Stimulated activated CD8-positive, alpha-beta memory T cell treated with anti-CD3 and anti-CD28 coated beads, Interleukin-12 subunit alpha, Interleukin-12 subunit beta, amount 100 ng/mL, for 1 hour (primary cell): ENCODE measurements around the gene GLRB.
"Not testable (repeated sequence)": the region's sequence is repeated elsewhere in the genome, so short reads cannot be mapped to it uniquely, and the experiment has no call there.

Experiments
- DNase-seq: peaks from one replicate; pipeline ENCODE4 v3.0.0-alpha.2; 2020; ENCODE audit warnings: low read depth

The GLRB gene

DNA sequence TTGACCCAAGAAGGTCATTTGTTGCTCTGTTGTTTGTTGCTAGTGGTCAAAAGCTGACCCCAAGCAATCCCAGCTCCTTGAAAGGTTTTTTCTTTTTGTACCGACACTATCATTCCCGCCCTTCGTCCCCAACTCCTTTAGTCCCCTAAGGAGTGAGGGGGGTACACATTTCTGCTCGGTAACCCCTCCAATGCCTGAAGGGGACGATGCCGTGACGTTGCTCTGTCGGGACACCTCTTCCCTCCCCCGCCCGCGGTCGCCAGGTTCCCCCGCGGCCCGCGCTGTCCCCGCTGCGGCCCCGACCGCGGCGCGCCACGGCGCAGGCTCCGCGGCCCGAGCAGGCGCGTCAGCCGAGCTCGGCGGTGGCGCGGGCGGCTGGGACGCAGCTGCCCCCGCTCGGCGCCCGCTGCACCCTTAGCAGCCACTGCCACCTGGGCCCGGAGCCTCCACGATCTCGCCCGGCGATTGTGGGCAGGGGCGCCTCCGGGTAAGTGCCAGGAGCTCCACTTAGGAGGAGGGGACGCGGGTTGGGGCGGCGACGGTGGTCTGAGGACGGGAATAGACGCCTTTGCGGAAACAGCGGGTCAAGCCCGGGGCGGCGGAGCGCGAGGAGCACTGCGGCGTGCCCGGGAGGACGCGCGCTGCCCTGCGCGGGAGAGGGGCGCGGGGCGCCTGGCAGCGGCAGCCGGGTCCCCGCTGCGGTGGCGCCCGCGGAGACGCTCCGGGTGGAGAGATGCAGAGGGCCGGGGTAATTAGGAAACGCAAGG lies at the start of gene GLRB:
TSS of gene GLRB (plus strand) at position 340 of the 767 bp plus-strand sequence. CDS start 1,875 bp downstream, outside the sequence.
- no peak for DNase-seq

DNA sequence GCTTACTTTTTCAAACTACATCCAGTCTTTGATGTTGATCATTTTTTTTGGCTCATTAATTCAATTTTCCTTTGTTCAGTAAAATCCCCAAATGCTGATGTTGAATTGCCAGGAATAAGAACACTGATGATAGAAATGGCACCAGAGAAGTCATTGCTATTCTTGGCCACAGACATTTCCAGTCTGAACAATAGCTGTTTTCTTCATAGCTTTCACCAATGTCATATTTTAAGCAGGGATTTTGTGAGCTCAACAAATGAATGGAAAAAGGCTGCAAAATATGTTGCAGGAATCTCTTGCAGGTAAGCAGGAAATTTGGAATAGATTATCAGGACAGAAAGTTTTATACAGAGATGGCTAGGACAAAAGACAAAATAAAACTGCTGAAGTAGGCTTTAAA lies 40.5 kb upstream of the GLRB start:
- DNase-seq = no peak

DNA sequence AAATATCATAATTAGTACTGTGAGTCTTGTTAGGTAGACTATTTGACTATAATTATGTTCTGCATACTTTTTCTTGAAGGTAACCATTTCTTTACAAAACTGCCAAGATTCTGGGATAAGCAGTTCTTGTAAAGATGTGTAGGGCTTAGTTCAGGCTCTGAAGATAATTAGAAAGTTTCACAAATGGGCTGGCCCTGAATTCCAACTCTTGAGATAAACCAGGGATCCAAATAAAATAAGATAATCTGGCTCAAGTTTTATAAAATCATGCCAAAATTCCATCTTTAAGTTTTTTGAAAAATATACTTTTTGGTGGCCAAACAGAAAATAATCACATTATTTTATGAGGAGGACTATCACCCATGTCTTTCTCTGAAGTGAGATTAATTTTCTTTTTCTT lies 35.5 kb upstream of the GLRB start:
- DNase-seq = no peak

DNA sequence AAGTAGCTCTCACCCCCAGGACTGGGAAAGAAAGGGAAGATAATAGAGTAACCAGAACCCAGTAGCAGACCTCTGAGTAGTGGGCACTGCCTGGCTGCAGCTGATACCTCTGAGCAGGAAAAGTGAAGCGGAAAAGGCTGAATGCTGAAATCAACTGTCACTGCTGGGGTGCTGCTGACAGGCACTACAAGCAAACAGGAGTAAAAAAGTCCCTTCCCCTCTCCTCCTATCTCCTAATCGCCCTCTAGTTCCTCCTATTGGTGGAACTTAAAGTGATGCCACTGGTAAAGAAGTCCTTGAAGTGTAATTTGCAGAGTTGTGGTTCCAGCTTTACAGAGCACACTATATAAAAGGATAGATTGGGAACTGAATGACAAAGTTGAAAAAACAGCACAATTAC lies 32.8 kb upstream of the GLRB start:
- no peak for DNase-seq

DNA sequence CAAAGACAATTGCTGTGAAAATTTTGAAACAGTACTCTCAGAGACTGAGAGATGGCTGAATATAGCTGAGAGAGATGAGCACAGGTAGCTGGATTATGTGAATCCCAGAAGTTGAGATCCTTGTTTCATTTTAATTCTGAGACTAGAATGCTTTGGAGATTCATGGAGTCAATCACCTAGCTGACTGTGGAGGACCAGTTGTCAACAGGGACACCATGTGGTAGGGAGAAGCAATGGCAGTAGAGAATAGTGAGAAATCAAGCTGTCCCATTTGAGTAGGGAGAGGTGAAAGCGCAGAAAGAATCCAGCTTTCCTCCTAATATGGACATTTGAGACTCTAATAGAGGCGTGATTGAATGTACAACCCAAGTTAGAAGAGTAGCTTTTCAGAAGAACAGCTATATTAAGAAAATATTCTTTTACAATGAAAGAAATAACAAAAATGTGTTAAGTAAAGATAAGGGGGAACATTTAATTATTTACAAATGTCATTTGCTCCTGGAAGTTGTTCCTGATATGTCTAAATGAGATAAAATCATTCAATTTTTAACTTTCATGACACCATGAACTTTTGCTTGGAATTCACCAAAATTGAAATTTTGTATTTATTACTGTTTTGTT lies 30.3 kb upstream of the GLRB start:
- no peak for DNase-seq

DNA sequence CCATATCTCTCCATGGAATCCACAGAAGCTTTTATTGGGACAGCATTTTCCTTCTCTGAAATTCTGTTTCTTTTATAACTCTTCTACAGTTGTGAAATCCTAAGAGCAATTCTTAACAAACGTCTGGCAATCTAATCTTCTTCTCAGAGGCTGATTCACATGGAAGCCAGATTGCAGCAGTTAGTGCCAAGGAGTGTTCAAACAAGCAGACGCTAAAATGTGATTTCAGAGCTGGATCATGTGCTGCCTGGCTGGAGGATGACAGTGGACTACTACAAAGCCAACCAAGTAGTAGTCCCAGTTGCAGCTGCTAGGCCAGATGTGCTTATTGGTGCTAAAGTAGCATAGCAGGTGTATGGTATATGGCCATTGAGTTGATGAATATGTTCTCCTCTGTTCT lies 27.7 kb upstream of the GLRB start:
- no peak for DNase-seq

DNA sequence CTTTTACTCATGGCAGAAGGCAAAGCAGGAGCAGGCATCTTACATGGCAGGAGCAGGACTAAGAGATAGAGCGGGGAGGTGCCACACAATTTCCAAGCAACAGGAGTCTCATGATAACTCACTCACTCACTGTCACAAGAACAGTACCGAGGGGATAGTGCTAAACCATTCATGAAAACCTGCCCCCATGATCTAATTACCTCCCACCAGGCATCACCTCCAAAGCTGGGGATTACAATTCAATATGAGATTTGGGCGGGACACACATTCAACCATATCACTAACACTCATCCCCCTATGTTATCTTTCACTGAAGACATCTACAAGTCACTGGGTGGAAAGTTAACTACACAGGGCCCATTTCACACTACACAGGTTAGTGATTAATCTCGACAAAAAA lies 25.4 kb upstream of the GLRB start:
- no peak for DNase-seq

DNA sequence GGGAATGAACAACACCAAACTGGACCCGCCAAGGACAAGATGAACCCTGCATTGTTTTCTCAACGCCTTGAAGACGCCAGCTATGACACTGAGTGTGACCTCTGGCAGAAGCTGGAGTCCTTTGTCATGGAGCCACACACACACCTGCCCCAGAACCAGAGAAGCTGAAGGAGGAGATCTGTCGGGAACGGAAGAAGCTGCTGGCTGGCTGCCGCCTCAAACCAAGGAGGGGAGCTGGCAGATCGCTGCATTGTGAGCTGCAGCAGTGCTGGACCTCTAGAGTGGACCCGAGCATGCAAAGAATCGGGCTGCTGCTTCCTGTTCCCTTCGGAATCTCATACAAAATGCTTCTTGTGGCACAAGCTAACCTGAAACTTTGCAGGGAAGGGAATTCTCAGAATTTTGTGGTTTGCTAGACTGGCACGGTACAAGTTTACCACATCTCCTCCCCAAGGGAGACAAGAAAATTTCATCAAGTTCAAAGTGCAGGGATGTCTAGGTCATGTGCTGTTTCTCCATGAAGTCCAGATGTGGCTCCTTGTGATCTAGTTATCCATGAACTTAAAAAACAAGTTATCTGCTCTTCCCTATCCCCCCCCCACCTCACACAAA lies 23.4 kb upstream of the GLRB start:
- DNase-seq = no peak

DNA sequence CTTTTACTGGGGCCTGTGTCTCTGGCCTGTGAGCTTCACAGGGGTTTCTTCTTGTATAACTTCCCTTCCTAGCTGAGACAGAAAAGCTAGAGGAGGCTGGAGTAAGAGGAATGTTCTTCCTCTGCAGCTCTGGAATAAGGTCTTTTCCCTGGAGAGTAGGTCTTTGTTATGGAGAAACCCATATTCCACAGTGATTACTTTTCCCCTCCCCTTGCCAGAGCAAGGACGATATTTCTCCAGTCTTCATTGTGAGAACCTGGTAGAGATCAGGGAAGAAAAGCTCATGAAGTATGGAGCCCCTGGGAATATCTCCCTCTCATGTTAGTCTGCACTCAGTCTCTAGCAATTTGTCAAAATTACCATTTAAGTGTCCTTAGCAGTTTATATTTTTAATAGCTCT lies 18.7 kb upstream of the GLRB start:
- DNase-seq = no peak

DNA sequence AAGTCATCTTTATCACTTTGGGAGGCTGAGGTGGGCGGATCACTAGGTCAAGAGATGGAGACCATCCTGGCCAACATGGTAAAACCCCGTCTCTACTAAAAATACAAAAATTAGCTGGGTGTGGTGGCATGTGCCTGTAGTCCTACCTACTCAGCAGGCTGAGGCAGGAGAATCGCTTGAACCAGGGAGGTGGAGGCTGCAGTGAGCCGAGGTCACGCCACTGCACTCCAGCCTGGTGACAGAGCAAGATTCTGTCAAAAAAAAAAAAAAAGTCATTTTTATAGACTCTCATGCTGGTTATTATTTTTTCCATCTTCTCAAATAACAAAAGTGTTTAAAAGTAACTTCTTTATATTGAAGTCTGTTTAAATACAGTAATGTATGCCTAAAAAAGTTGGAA lies 17.1 kb upstream of the GLRB start:
- DNase-seq = not testable (repeated sequence)

DNA sequence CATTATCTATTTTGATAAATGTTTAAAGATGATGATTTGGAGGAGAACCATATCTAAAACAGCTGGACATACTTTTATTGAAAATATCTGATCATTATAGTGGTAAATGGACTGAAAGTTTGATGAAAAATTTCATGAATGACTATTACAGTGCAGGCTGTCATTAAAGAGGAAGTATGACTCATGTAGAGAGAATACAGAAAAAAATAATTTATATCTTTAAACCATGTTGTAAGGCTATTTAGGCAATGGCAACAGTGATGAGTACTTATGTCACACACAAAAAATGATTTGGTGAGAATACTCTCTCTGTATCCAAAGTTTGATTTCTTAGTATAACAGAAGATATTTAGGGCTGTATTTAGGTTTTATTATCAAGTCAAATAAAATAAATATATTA lies 3.9 kb upstream of the GLRB start:
- no peak for DNase-seq

DNA sequence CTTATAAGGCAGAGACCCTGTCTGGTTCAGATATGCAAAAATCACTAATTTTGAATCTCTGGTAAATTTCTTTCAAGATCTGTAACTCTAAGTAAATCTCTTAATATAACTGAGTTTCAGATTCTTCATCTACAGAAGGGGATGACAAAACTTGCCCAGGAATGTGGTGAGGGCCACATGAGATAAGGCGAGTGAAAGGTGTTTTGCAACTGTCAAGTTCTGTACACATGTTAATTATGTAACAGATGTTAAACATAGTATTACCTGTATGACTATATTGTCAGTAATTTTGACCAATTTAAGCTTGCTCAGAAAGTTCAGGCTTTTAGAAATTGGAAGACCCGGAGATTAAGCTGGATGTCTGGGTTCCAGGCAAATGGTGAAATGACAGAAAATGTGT lies 549 bp upstream of the GLRB start:
- no peak for DNase-seq

DNA sequence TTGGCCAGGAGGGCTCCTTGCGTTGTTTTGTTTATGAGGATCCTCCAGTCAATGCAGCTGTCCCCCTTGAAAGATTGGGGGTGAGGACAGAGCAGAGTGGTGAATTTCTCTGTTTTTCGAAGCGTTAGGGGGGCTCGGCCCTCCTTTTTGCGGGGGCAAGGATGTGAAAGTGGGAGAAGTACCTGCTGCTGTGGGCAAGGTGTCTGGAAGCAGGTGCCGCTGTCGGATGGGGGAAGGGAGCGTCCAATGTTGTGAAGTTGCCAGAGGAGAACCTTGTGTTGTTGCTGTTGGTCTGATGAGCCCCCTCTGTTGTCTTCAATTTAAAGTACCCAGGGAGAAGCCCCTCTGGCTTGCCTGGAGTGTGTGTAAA lies 613 bp downstream of the GLRB start:
- no peak for DNase-seq

DNA sequence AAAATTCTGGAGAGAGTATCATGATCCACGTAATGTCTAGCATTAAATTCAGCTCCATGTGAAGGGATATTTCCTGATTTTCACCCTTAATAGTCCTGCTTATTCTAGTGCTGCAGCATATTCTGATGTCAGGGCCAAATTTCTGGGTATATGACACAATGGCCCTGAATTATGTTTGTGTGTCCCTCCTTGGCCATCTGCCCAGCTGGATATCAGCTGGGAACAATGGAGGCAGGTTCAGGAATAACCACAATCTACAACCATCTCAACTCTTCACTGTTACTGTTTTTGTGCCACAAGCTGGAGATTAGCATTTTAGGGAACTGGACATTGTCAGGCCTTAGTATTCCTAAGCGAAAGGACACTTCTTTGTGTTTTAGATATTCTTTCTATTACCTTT lies 3.5 kb downstream of the GLRB start:
- no peak for DNase-seq

DNA sequence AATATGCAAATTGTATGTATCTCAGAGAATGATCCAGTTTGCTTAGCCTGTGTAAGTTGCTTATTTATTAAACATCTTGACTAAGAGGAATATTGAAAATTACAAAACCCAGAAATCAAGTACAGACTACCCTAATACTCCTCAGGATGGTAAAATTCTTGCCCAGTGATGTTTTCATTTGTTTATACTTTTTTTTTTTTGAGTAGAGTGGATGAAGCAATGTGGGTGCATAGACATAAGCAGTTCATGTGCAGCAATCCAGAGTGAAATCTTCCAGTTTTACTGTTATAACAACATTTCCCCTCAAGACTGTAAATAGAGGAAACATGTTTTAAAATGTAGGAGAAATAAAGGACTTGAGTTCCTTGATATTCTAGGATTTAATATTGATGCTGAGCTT lies 4.7 kb downstream of the GLRB start:
- DNase-seq = no peak

DNA sequence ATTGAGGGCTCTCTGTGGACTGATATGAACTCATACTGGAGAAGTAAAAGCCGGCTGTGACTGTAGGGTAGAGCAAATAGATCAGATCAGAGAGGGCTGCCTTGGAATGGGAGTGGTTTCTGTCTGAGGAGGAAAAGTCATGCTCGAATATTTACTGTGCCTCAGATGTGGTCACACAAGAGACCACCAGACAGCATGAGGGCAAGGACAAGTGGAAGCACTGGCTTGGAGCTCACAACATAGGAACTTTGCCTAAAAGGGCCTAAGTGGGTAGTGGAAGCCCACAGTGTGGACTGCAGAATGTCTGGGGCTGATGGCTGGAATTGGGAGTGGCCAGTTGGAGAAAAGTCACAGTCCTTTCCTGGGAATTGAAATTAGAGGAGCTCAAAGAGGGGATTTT lies 19.8 kb downstream of the GLRB start:
- DNase-seq = no peak

DNA sequence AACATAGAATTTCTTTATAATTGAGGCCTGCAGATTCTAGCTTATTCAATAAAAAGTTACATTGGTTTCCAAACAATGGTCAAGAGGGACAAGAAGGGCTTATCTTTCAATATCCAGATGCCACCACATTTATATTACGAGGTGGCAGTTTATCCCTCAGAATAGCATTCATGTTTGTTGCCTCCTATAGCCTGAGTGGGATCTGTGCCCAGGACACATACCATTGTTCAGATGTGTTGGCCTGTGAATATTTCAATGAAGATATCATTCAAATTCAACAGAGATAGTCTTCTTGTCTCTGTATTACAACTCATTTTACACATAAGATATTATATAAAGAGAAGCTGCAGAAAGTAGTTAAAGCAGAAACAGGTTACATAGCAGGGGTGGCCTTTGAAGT lies 20.5 kb downstream of the GLRB start:
- no peak for DNase-seq

DNA sequence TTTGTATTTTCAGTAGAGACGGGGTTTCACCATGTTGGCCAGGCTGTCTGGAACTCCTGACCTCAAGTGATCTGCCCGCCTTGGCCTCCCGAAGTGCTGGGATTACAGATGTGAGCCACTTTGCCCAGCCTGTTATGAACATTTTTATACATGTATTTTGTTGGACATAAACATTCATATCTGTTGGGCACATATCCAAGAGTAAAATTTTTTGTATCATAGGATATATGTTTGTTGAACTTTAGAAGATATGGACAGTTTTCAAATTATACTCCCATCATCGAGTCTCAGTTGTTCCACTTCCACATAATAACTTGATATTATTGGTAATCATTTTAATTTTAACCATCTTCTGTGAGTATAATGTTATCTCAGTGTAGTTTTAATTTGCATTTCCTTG lies 23.6 kb downstream of the GLRB start:
- DNase-seq = no peak

DNA sequence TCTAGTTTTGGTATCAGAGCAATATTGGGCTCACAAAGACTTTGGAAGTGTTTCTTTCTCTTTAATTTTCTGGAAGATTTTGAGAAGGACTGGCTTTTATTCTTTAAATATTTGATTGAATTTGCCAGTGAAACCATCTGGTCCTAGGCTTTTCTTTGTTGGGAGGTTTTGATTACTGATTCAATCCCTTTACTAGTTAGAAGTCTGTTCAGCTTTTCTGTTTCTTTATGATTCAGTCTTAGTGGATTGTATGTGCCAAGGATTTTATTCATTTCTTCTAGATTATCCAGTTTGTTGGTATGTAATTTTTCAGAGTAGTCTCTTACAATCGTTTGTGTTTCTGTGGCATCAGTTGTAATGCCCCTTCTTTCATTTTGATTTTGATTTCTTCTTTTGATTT lies 28.6 kb downstream of the GLRB start:
- no peak for DNase-seq

DNA sequence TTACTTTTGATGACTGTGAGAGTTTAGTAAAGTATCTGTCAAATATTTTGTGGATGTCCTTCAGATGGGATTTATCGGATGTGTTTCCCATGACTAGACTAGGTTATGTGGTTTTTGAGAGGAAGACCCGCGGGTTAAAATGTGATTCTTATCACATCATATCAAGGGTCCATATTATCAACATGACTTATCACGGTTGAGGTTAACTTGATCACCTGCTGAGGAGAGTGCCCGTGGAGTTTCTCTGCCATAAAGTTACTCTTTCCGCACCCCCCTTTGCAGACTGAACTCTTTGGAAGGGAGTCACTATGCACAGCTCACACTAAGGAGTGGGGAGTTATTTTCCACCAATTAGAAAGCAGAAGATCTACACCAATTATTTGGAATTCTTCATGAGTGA lies 38.7 kb downstream of the GLRB start:
- DNase-seq = no peak

DNA sequence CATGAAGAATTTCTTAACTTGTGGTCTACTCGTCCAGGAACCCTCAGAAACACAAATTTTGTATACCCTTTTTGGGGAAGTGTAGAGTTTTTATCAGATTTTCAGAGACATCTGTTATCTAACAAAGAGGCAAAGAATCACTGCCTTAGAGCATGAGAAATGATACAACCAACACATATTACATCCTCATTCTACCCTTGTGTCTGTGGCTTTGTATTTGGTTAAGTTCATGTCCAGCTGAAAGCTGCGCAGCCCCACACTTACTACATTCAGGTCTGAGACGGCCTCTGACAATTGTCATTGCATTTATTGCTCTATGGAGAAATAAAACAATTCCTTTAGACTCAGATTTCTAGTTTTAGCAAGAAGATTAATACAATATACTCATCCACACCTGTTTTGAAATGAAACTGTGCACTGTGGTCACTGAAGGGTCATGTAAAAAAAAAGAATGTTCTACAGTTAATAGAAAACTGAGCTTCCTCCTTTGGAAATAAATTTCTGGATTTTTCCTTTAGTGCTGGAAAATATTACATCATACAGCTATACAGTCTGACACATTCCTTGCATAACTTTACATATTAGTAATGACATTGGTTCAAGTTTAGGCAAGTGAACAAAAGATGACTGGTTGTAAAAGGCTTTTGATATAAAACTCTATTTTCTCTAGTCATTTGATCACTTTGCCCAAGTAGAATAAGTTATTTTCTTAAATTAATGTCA lies 39.8 kb downstream of the GLRB start:
- DNase-seq = no peak

DNA sequence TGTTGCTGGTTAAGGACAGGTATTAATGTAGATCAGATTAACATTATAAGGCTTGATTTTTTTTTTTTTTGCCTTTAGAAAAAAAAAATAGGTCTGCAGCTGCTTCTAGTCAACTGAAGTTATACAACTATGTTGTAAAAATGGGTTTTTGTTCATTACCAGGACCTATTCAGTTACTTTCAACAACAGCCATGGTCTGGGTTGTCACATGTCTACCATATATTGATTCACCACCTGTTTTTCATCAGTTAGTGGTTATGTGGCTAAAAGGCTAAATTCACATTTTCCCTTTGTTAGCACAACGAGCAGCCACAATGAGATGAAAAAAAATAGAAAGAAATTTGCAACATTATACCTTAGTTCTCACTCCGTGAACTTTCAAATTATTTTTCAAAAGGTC lies 45.5 kb downstream of the GLRB start:
- no peak for DNase-seq

DNA sequence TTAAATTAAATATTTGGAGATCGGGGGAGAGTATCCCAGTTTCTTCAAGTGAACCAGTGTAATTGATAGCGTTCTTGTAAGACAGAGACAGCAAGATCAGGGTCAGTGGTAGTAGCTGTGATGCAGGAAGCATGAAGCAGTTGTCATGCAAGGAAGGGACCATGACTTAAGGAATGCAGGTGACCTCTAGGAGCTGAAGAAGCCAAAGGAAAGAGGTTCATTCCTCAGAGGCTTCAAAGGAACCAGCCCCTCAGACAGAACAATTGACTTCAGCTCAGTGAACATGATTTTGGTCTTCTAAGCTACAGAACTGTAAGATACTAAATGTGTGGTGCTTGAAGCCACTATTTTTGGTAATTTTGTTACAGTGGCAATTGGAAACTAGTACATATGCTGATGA lies 51.6 kb downstream of the GLRB start:
- DNase-seq = no peak
